Measurements from ENCODE around the gene DNAJC1. TPM values are rescaled to one million over a fixed set of nuclear protein-coding genes. Genes with fewer than 3 reads are reported as not detected.

Gene DNAJC1
- total and polyA plus RNA-seq, 2 donors (not counting 3 experiments of a cell fraction or from before 2014, with no cell fraction given): 11.2 to 19.7 TPM

- H3K4me2 ChIP-seq (ENCODE audit: insufficient read depth, low read length): peak overlapping the region; percentile 14
- no peaks in the 10 kb centered on the region for H3K79me2 ChIP-seq (ENCODE audit: control insufficient read depth, insufficient read depth, low read length)
- H4K20me1 ChIP-seq (replicated peaks; ENCODE audit: control insufficient read depth, extremely low read depth, insufficient read depth, low read length): no peaks in the 10 kb centered on the region
- POLR2A ChIA-PET: interaction anchor here (0.5 to 0.6 kb wide), 2 partner anchors 150 to 389 kb away, joined by 3 to 4 read pairs; no protein-coding TSS in a partner anchor
- dilution Hi-C loops (cut with MboI; ENCODE audit: extremely low pct_ligation_motif_present, low sequenced_read_pairs): no loop called here
- FAIRE-seq: peak; percentile 96
- H3K9ac ChIP-seq (replicated peaks; ENCODE audit: extremely low read depth, insufficient read depth, low read length): no peak overlapping the region
- H3K9me1 ChIP-seq (replicated peaks; ENCODE audit: control insufficient read depth, extremely low read depth, insufficient read depth, low read length): no peaks in the 10 kb centered on the region
- H3K27me3 ChIP-seq (ENCODE audit: control insufficient read depth in 2 of 2, insufficient read depth in 2 of 2, low read length in 2 of 2): no peaks in the 10 kb centered on the region
- no peak overlapping the region for H3K4me3 ChIP-seq (replicated peaks in 1 of 3; ENCODE audit: insufficient read depth in 1 of 3, low read depth in 1 of 3, low read length in 3 of 3)
- H3K4me1 ChIP-seq (ENCODE audit: control insufficient read depth, extremely low read depth, insufficient read depth, low read length): peaks cover 34% of the 10 kb centered on the region
- H3K36me3 ChIP-seq (ENCODE audit: control insufficient read depth in 2 of 2, extremely low read depth in 1 of 2, insufficient read depth in 2 of 2, low read length in 2 of 2): no peaks in the 10 kb centered on the region
- intact Hi-C loops (cut with micrococcal nuclease): loop anchor here (5.0 kb wide), 1 partner anchor 897 kb away; no protein-coding TSS in a partner anchor
- no peaks in the 10 kb centered on the region for H3K9me3 ChIP-seq (replicated peaks; ENCODE audit: control insufficient read depth, insufficient read depth, low read length)
- CTCF ChIA-PET: interaction anchor here (0.6 to 1.9 kb wide), 12 partner anchors 9 to 446 kb away, joined by 3 to 10 read pairs (median 4); partner anchors contain the start of gene DNAJC1
- peak; percentile 51 for TF ChIP-seq JUN (IDR thresholded peaks at IDR 0.05; ENCODE audit: borderline replicate concordance, insufficient read depth, insufficient read length, low read depth)
- TF ChIP-seq MAX (IDR thresholded peaks at IDR 0.05; ENCODE audit: insufficient read depth, insufficient read length): no peak
- peak; percentile 36 for TF ChIP-seq POLR2AphosphoS5 (IDR thresholded peaks at IDR 0.05; ENCODE audit: insufficient read depth, low read depth, low read length)
- peak; percentile 97 for DNase-seq (ENCODE audit: low read depth, low spot score)
- no peak overlapping the region for H3K27ac ChIP-seq (ENCODE audit: insufficient read depth, low read depth, low read length)
- BruUV-seq (replicated peaks): no TSS peak
- no peak overlapping the region for H2AFZ ChIP-seq (ENCODE audit: low read depth, low read length)
These were observed 278.7 kb downstream of the DNAJC1 start for GRCh38 chr10:21724687-21725367.

GRCh38 chr10:21724020-21724589, 279.4 kb downstream of the DNAJC1 start:
- ChIA-PET POLR2A (interaction anchor here (0.5 kb wide), 1 partner anchor 389 kb away, joined by 4 read pairs; no protein-coding TSS in a partner anchor), CTCF (interaction anchor here (0.6 to 1.9 kb wide), 10 partner anchors 8 to 445 kb away, joined by 3 to 10 read pairs (median 5); partner anchors contain the start of gene DNAJC1)
- no peak overlapping the region for H3K9ac ChIP-seq (replicated peaks; ENCODE audit: extremely low read depth, insufficient read depth, low read length)
- dilution Hi-C loops (cut with MboI; ENCODE audit: extremely low pct_ligation_motif_present, low sequenced_read_pairs): no loop called here
- no peak overlapping the region for H3K4me3 ChIP-seq (replicated peaks in 1 of 3; ENCODE audit: insufficient read depth in 1 of 3, low read depth in 1 of 3, low read length in 3 of 3)
- no peaks in the 10 kb centered on the region for H3K36me3 ChIP-seq (ENCODE audit: control insufficient read depth in 2 of 2, extremely low read depth in 1 of 2, insufficient read depth in 2 of 2, low read length in 2 of 2)
- H4K20me1 ChIP-seq (replicated peaks; ENCODE audit: control insufficient read depth, extremely low read depth, insufficient read depth, low read length): no peaks in the 10 kb centered on the region
- no peak for TF ChIP-seq POLR2A (IDR thresholded peaks at IDR 0.05; ENCODE audit: low read depth, low read length)
- no peak for TF ChIP-seq GATA2 (IDR thresholded peaks at IDR 0.05; ENCODE audit: insufficient read depth, insufficient read length, low read depth, low read length)
- no peak for TF ChIP-seq CTCF (IDR thresholded peaks at IDR 0.05; ENCODE audit: extremely low read depth in 1 of 2, insufficient read depth in 1 of 2, low read depth in 1 of 2, low read length in 2 of 2)
- TF ChIP-seq FOS (IDR thresholded peaks at IDR 0.05; ENCODE audit: borderline replicate concordance, insufficient read depth, low read length): no peak
- no peak for TF ChIP-seq MAX (IDR thresholded peaks at IDR 0.05; ENCODE audit: insufficient read depth, insufficient read length)
- TF ChIP-seq POLR2AphosphoS5 (IDR thresholded peaks at IDR 0.05; ENCODE audit: insufficient read depth, low read depth, low read length): no peak
- TF ChIP-seq JUN (IDR thresholded peaks at IDR 0.05; ENCODE audit: borderline replicate concordance, insufficient read depth, insufficient read length, low read depth): no peak
- TF ChIP-seq EZH2 (IDR thresholded peaks at IDR 0.05; ENCODE audit: borderline replicate concordance, low read depth, low read length, severe bottlenecking): no peak
- H3K27ac ChIP-seq (ENCODE audit: insufficient read depth, low read depth, low read length): no peak overlapping the region
- no peaks in the 10 kb centered on the region for H3K27me3 ChIP-seq (ENCODE audit: control insufficient read depth in 2 of 2, insufficient read depth in 2 of 2, low read length in 2 of 2)
- DNase-seq (ENCODE audit: low read depth, low spot score): no peak
- H3K79me2 ChIP-seq (ENCODE audit: control insufficient read depth, insufficient read depth, low read length): no peaks in the 10 kb centered on the region
- peaks cover 34% of the 10 kb centered on the region for H3K4me1 ChIP-seq (ENCODE audit: control insufficient read depth, extremely low read depth, insufficient read depth, low read length)
- intact Hi-C loops (cut with micrococcal nuclease): no loop called here
- BruUV-seq (replicated peaks): no TSS peak
- H2AFZ ChIP-seq (ENCODE audit: low read depth, low read length): no peak overlapping the region
- H3K9me3 ChIP-seq (replicated peaks; ENCODE audit: control insufficient read depth, insufficient read depth, low read length): no peaks in the 10 kb centered on the region
- no peaks in the 10 kb centered on the region for H3K9me1 ChIP-seq (replicated peaks; ENCODE audit: control insufficient read depth, extremely low read depth, insufficient read depth, low read length)
- no peak for FAIRE-seq
- H3K4me2 ChIP-seq (ENCODE audit: insufficient read depth, low read length): peak overlapping the region; percentile 14

All from endothelial cell of umbilical vein (primary cell).